ENCODE measurements around the gene ARHGAP45.

The ARHGAP45 gene

DNA sequence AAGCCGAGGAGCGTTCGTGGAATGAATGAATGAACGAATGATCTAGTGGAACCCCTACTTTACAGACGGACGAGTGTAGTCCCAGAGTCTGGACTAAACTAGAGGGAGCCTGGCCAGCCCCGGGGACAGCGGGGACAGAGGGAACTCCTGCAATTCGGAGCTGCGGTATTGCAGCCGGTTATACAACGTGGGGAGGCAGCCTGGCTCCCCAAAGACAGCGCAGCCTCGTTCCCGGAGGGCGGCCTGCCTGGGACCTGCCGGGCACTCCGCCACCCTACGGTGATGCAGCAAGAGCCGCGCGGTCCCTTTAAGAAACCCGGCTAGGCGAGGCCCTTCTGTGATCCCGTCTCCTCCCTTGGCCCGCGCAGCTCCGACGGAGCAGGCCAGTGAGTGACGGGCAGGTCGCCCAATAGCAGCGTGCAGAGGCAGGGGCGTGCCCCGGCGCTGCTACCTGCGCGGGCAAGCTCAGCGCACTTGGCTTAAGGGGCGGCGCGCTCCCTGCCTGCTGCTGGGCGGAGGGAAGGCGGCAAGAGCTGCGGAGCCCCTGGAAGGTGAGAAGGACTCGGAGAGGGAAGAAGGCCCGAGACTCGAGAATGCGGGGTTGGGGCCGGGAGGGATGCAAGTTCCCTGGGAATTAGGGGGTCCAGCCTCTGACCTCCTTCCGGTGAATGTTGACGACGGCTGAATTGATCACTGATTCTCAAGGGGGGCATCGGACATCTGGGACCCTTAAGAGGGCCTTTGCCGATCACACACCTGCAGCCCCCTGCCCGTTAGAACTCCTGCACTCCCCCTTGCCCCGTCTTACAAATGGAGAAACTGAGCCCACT, 27.1 kb upstream of the ARHGAP45 start, which contains the start of gene ABCA7:
ABCA7 (plus strand) TSS at position 462 of the 830 bp plus-strand sequence. CDS start 1,255 bp downstream, outside the sequence.
- peak; percentile 97 for DNase-seq

GRCh38 chr19:1040476-1041271, 26.3 kb upstream of the ARHGAP45 start:
- DNase-seq = peak; percentile 95

- no peak for DNase-seq
These were observed 25.6 kb upstream of the ARHGAP45 start for GRCh38 chr19:1041272-1041834.

GRCh38 chr19:1041835-1042685, 24.9 kb upstream of the ARHGAP45 start:
- no peak for DNase-seq

GRCh38 chr19:1042689-1043511, 24.1 kb upstream of the ARHGAP45 start:
- no peak for DNase-seq

DNA sequence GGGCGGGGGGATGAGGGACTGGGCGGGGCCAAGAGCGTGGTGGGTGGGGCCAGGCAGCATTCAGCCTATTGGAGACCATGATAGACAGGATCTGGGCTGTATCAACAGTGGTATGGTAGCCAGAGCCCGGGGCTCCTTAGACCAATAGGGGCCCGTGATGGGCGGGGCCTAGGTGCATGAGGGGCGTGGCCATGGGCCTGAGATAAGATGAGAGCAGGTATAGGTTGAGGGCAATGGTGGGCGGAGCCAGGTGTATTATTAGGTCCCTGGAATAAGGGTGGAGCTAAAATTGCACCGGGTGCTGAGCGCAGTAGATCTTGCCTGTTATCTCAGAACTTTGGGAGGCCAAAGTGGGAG, 21.7 kb upstream of the ARHGAP45 start:
- no peak for DNase-seq

DNA sequence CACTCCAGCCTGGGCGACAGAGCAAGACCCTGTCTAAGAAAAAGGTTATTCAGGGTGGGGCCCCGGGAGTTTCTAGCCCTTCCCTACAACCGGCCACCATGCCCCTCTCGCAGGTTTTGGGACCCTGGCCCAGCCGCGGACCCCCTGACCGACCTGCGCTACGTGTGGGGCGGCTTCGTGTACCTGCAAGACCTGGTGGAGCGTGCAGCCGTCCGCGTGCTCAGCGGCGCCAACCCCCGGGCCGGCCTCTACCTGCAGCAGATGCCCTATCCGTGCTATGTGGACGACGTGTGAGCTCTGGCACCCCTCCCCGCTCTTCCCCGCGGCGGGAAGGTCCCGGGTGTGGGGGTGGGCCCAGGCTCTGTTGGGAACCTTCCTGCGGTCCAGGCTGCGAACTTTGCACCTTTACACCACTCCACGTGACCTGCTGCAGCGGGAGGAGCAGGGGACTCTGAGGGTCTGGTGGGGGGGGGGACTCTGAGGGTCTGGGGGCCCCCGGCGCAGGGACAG, 20.8 kb upstream of the ARHGAP45 start:
- DNase-seq = no peak

DNA sequence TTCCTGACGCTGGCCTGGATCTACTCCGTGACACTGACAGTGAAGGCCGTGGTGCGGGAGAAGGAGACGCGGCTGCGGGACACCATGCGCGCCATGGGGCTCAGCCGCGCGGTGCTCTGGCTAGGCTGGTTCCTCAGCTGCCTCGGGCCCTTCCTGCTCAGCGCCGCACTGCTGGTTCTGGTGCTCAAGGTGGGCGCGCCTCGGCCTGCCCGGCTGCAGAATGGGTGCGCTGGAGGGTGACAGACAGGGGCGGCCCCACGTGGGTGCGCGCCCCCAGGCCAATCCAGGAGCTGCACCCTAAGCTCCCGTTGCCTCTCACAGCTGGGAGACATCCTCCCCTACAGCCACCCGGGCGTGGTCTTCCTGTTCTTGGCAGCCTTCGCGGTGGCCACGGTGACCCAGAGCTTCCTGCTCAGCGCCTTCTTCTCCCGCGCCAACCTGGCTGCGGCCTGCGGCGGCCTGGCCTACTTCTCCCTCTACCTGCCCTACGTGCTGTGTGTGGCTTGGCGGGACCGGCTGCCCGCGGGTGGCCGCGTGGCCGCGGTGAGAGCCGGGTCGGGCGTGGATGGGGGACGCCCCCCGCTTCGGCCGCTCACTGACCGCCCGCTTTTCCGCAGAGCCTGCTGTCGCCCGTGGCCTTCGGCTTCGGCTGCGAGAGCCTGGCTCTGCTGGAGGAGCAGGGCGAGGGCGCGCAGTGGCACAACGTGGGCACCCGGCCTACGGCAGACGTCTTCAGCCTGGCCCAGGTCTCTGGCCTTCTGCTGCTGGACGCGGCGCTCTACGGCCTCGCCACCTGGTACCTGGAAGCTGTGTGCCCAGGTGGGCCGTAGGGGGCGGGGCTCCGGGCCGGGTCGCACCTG, 19.9 kb upstream of the ARHGAP45 start:
- DNase-seq = no peak

DNA sequence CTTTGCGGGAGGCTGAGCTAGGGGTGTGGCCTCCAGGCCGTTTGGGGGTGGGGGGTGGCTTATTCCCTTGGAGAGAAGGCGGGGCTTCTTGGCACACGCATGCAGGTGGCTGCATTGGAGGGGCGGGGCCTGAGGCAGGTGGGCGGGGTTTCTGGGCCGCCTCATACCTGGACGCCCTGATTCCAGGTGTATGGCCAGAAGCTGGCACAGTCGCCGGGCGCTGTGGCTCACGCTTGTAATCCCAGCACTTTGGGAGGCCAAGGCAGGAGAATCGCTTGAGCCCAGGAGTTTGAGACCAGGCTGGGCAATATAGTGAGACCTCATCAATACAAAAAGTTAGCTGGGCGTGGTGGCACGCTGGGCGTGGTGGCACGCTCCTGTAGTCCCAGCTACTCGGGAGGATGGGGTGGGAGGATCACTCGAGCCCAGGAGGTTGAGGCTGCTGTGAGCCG, 19.2 kb upstream of the ARHGAP45 start:
- no peak for DNase-seq

- DNase-seq = no peak
These were observed 17.9 kb upstream of the ARHGAP45 start for GRCh38 chr19:1049106-1049505.

DNA sequence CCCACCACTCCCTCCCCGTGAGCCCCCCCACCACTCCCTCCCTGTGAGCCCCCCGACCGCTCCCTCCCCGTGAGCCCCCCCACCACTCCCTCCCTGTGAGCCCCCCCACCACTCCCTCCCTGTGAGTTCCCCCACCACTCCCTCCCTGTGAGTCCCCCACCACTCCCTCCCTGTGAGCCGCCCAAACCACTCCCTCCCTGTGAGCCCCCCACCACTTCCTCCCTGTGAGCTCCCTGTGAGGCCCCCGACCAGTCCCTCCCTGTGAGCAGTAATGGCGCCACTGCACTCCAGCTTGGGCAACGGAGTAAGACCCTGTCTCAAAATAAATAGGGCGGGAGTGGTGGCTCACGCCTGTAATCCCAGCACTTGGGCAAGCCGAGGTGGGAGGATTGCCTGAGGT, 17.2 kb upstream of the ARHGAP45 start:
- DNase-seq = no peak

DNA sequence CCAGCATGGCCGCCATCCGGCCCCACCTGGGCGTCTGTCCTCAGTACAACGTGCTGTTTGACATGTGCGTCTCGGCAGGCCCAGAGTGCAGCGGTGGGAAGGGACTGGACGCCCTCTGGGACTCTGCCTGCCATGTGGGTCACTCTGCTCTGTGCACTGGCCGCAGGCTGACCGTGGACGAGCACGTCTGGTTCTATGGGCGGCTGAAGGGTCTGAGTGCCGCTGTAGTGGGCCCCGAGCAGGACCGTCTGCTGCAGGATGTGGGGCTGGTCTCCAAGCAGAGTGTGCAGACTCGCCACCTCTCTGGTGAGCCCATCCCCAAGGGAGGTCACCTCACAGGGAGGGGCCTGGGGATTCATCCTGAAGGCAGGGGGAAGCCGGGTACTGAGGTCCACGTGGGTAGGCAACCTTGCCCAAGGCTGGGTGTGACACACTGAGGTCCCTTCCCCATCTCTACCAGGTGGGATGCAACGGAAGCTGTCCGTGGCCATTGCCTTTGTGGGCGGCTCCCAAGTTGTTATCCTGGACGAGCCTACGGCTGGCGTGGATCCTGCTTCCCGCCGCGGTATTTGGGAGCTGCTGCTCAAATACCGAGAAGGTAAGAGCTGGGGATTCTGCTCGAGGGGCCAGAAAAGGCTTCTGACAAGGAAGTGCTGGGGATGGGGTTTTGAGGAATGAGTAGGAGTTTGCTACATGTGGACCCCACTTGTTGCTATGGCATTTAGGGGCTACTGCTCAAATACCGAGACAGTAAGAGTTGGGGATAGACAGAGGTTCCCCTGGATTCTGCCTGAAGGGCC, 15.8 kb upstream of the ARHGAP45 start:
- no peak for DNase-seq

- no peak for DNase-seq
These were observed 15.2 kb upstream of the ARHGAP45 start for GRCh38 chr19:1051791-1052190.

DNA sequence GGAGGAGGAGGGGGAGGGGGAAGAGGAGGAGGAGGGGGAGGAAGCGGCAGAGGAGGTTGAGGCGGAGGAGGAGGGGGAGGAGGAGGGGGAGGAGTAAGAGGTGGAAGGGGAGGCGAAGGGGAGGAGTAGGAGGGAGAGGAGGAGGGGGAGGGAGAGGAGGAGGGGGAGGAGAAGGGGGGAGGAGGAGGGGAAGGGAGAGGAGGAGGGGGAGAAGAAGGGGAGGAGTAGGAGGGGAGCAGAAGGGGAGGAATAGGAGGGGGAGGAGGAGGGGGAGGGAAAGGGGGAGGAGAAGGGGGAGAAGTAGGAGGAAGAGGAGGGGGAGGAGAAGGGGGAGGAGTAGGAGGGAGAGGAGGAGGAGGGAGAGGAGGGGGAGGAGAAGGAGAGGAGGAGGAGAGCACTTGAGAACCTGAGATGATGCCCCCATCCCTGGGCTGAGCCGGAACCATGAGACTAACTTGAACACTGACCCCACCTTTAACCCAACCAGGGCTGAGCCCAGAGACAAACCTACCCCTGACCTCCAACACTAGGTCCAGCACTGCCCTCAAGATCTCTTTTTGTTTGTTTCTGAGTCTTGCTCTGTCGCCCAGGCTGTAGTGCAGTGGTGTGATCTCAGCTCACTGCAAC, 14.5 kb upstream of the ARHGAP45 start:
- DNase-seq = no peak

- DNase-seq = no peak
These were observed 13.5 kb upstream of the ARHGAP45 start for GRCh38 chr19:1053176-1054101.

GRCh38 chr19:1054102-1055027, 12.6 kb upstream of the ARHGAP45 start:
- DNase-seq = no peak

DNA sequence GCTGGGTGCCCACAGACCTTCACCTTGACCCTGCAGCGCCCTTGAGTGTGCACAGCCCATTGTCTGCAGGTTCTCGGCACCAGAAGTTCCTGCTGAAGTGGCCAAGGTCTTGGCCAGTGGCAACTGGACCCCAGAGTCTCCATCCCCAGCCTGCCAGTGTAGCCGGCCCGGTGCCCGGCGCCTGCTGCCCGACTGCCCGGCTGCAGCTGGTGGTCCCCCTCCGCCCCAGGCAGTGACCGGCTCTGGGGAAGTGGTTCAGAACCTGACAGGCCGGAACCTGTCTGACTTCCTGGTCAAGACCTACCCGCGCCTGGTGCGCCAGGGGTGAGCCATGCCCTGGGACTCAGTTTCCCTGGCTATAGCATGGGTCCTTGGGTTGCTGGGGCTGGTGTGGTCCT, 11.9 kb upstream of the ARHGAP45 start:
- no peak for DNase-seq

Data from fibroblast of skin of abdomen (primary cell).